ENCODE results near the gene ZBTB12.

Gene ZBTB12

GRCh38 chr6:31927863-31928671 is 26.2 kb upstream of the ZBTB12 start:
- H3K4me3 ChIP-seq (ENCODE audit: low read length): no peak overlapping the region
- no peak overlapping the region for H3K9ac ChIP-seq (ENCODE audit: low read length)
- peaks cover 5% of the 10 kb centered on the region; the same call in 1 of the 2 replicates for H3K4me1 ChIP-seq (ENCODE audit: low read length)
- H3K4me2 ChIP-seq (ENCODE audit: low read length): no peak overlapping the region
- H4K20me1 ChIP-seq (ENCODE audit: insufficient read depth, low read length): no peaks in the 10 kb centered on the region
- no peaks in the 10 kb centered on the region for H3K27me3 ChIP-seq (ENCODE audit: low read depth, low read length)
- H3K36me3 ChIP-seq (replicated peaks; ENCODE audit: low read depth, low read length): no peaks in the 10 kb centered on the region
- no peak for TF ChIP-seq CTCF (IDR thresholded peaks at IDR 0.05; ENCODE audit: low read depth, low read length)
- no peak for TF ChIP-seq EZH2phosphoT487 (IDR thresholded peaks at IDR 0.05; ENCODE audit: low read depth)
- H3K27ac ChIP-seq (ENCODE audit: low read length): no peak overlapping the region
- H2AFZ ChIP-seq (ENCODE audit: low read depth, low read length): no peak overlapping the region
- H3K9me3 ChIP-seq (ENCODE audit: insufficient read depth, low read length): no peaks in the 10 kb centered on the region
- no peaks in the 10 kb centered on the region for H3K79me2 ChIP-seq (ENCODE audit: low read length)

- Histone ChIP-seq H2AFZ (ENCODE audit: low read depth, low read length) (no peak within 1 kb of the TSS), H3K27ac (ENCODE audit: low read length) (no peak within 1 kb of the TSS), H3K79me2 (ENCODE audit: low read length) (no peaks in the 10 kb centered on the region), H3K4me2 (ENCODE audit: low read length) (no peak within 1 kb of the TSS), H3K9ac (ENCODE audit: low read length) (no peak within 1 kb of the TSS), H3K4me3 (ENCODE audit: low read length) (no peak within 1 kb of the TSS), H3K4me1 (ENCODE audit: low read length) (peaks cover 5% of the 10 kb centered on the region; the same call in 1 of the 2 replicates), H3K27me3 (ENCODE audit: low read depth, low read length) (no peaks in the 10 kb centered on the region), H3K9me3 (ENCODE audit: insufficient read depth, low read length) (no peaks in the 10 kb centered on the region), H3K36me3 (replicated peaks; ENCODE audit: low read depth, low read length) (no peaks in the 10 kb centered on the region), H4K20me1 (ENCODE audit: insufficient read depth, low read length) (no peaks in the 10 kb centered on the region)
- TF ChIP-seq CTCF (IDR thresholded peaks at IDR 0.05; ENCODE audit: low read depth, low read length): no peak
- no peak for TF ChIP-seq EZH2phosphoT487 (IDR thresholded peaks at IDR 0.05; ENCODE audit: low read depth)
Observed at GRCh38 chr6:31927242-31927862, 25.5 kb upstream of the ZBTB12 start, which contains the start of gene C2. Gene C2 (plus strand): TSS chr6:31927717. CDS start chr6:31927753, 36 bp downstream.

- Histone ChIP-seq H3K79me2 (ENCODE audit: low read length) (no peaks in the 10 kb centered on the region), H3K4me3 (ENCODE audit: low read length) (no peak overlapping the region), H3K9ac (ENCODE audit: low read length) (no peak overlapping the region), H3K27ac (ENCODE audit: low read length) (no peak overlapping the region), H3K27me3 (ENCODE audit: low read depth, low read length) (no peaks in the 10 kb centered on the region), H3K4me1 (ENCODE audit: low read length) (peaks cover 5% of the 10 kb centered on the region; the same call in 1 of the 2 replicates), H3K36me3 (replicated peaks; ENCODE audit: low read depth, low read length) (no peaks in the 10 kb centered on the region), H3K9me3 (ENCODE audit: insufficient read depth, low read length) (no peaks in the 10 kb centered on the region), H3K4me2 (ENCODE audit: low read length) (no peak overlapping the region), H4K20me1 (ENCODE audit: insufficient read depth, low read length) (no peaks in the 10 kb centered on the region), H2AFZ (ENCODE audit: low read depth, low read length) (no peak overlapping the region)
- peak; percentile 52 for TF ChIP-seq CTCF (IDR thresholded peaks at IDR 0.05; ENCODE audit: low read depth, low read length)
- no peak for TF ChIP-seq EZH2phosphoT487 (IDR thresholded peaks at IDR 0.05; ENCODE audit: low read depth)
Observed at GRCh38 chr6:31922942-31923341, 21.1 kb upstream of the ZBTB12 start.

- H2AFZ ChIP-seq (ENCODE audit: low read depth, low read length): no peak overlapping the region
- H3K4me2 ChIP-seq (ENCODE audit: low read length): no peak overlapping the region
- H3K27ac ChIP-seq (ENCODE audit: low read length): no peak overlapping the region
- no peaks in the 10 kb centered on the region for H3K9me3 ChIP-seq (ENCODE audit: insufficient read depth, low read length)
- no peaks in the 10 kb centered on the region for H3K79me2 ChIP-seq (ENCODE audit: low read length)
- no peak overlapping the region for H3K9ac ChIP-seq (ENCODE audit: low read length)
- TF ChIP-seq EZH2phosphoT487 (IDR thresholded peaks at IDR 0.05; ENCODE audit: low read depth) (no peak), CTCF (IDR thresholded peaks at IDR 0.05; ENCODE audit: low read depth, low read length) (no peak)
- H3K4me3 ChIP-seq (ENCODE audit: low read length): no peak overlapping the region
- H3K27me3 ChIP-seq (ENCODE audit: low read depth, low read length): no peaks in the 10 kb centered on the region
- H4K20me1 ChIP-seq (ENCODE audit: insufficient read depth, low read length): no peaks in the 10 kb centered on the region
- H3K36me3 ChIP-seq (replicated peaks; ENCODE audit: low read depth, low read length): no peaks in the 10 kb centered on the region
- peaks cover 4% of the 10 kb centered on the region; the same call in 1 of the 2 replicates for H3K4me1 ChIP-seq (ENCODE audit: low read length)
Observed at GRCh38 chr6:31920811-31921210, 18.9 kb upstream of the ZBTB12 start.

Data from OCI-LY3 (cell line).